Kidney (tissue), 14 donors: ENCODE results near the gene ACBD6. TPM values are rescaled to one million over a fixed set of nuclear protein-coding genes. Genes with fewer than 3 reads are reported as not detected.
A peak's percentile ranks its signal among the peaks of the same experiment; 100 is the strongest.

Experiments used
- DNase-seq, 5 donors: peaks; one replicate each; pipeline ENCODE4 v3.0.0-alpha.2; 2013 to 2020
- FAIRE-seq: peaks from 2 replicates; lab custom pipeline; 2012; peaks lifted over from hg19 to GRCh38; lab: Jason Lieb, UNC
- H3K27ac ChIP-seq, 2 donors: one replicate each; pipeline ENCODE4 v1.7.0; 2013; ENCODE audit warnings: low read depth in 2 of 2, low read length in 2 of 2, inconsistent platforms in 1 of 2
- H3K27me3 ChIP-seq: one replicate; pipeline ENCODE4 v1.7.1; 2013; ENCODE audit warnings: low read length, inconsistent platforms; ENCODE audit not compliant: control insufficient read depth, insufficient read depth
- H3K36me3 ChIP-seq, 3 donors: one replicate each; pipeline versions ENCODE4 v1.7.0 to v1.7.1; 2013; ENCODE audit warnings: low read length in 3 of 3, control low read depth in 1 of 3, inconsistent platforms in 1 of 3; ENCODE audit not compliant: insufficient read depth in 3 of 3, control insufficient read depth in 2 of 3
- H3K4me1 ChIP-seq, 3 donors: one replicate each; pipeline versions ENCODE4 v1.7.0 to v1.7.1; 2013; ENCODE audit warnings: low read length in 3 of 3, inconsistent platforms in 1 of 3, low read depth in 1 of 3; ENCODE audit not compliant: control insufficient read depth in 2 of 3, insufficient read depth in 2 of 3
- H3K4me3 ChIP-seq, 3 donors: one replicate each; pipeline versions ENCODE4 v1.7.0 to v1.8.1; 2013; ENCODE audit warnings: low read length in 3 of 3, control low read depth in 1 of 3, inconsistent platforms in 1 of 3
- H3K9ac ChIP-seq, 3 donors: one replicate each; pipeline versions ENCODE4 v1.7.0 to v1.7.1; 2013; ENCODE audit warnings: low read length in 3 of 3, control low read depth in 1 of 3, inconsistent platforms in 1 of 3
- H3K9me3 ChIP-seq, 3 donors: one replicate each; pipeline versions ENCODE4 v1.7.0 to v1.7.1; 2013; ENCODE audit warnings: low read length in 3 of 3, control low read depth in 1 of 3, inconsistent platforms in 1 of 3; ENCODE audit not compliant: control insufficient read depth in 2 of 3, insufficient read depth in 1 of 3
- intact Hi-C: fragments of 100-400 bp; cut with DNase I; formaldehyde crosslinking; loops from one replicate; pipeline ENCODE4 v1.11.1; 2022
- polyA plus RNA-seq: library from polyadenylated mRNA; stranded (reverse); fragments of 350-450 nt; fragmentation: Illumina TruSeq; extraction: RNeasy Lipid Tissue Mini Kit (QIAGEN cat#74804); gene quantifications from one replicate; pipeline ENCODE4 v1.2.3, GENCODE V29; 2014; ENCODE audit warnings: low read depth, low replicate concordance; ENCODE audit not compliant: insufficient read depth
- total RNA-seq: library from RNA; stranded (reverse); fragmentation: NEBNext Ultra II Directional; extraction: Animal tissue kit (Norgen Biotek cat#: 25700); gene quantifications from one replicate; pipeline ENCODE4 v1.2.1, GENCODE V29; 2021
- TF ChIP-seq, protein P1 (sequence below): IDR thresholded peaks from 3 replicates; pipeline ENCODE4 v1.5.1; 2012; ENCODE audit warnings: mild to moderate bottlenecking, moderate library complexity, borderline replicate concordance; ENCODE audit not compliant: insufficient read depth; ENCODE audit errors: extremely low read depth
- donor health status: control.
- donor health status: control.
- donor health status: control.
- donor health status: control.
- donor health status: control.
- donor health status: DM: yes; HTN: yes; CAD: no.
- donor health status: Normal renal cell carcinoma (clear cell type).

The ACBD6 gene
- total and polyA plus RNA-seq, 2 donors from 2014 or later = 30.9 to 36.4 TPM

DNA sequence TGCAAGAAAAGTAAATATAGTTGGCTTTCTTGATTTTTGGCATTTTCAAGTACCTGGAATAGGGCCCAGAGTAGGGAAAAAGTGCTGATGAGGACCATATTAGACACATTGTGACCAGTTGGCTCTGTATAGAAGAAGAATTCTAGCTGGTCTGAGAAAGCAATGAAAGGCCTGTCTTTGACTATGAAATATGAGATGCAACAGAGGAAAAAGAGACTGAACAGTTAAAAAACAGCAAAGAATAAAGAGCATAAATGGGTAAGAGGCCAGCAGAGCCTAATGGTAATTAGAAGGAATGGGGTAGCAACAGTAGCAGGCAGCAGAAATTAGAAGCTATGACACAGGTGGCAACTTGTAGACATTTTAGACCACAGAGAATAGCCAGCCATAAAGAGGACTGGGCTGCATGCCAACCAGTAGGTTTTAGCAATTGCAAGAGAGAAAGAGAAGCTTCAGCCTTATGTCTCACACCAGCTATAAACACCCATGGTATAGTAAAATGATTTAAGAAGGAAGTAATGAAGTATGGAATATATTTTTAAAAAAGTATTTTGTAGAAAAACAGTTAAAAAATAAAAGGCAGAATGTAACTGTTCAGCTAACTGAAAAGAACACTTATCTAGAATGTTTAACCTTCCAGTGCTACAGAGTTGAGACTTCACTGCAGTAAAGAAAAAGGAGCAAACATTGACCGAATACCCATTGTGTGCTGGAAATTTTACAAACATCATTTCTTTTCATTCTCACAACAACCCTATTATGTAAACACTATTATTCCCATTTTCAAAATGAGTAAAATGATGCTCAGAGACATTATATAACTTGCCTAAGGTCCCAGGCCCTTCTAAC is 158.2 kb downstream of the ACBD6 start:
- FAIRE-seq = no peak
- Histone ChIP-seq H3K9ac (no peak overlapping the region), H3K4me3 (no peak overlapping the region), H3K27me3 (no peaks in the 10 kb centered on the region), H3K36me3 (no peaks in the 10 kb centered on the region), H3K9me3 (no peaks in the 10 kb centered on the region), H3K27ac (no peak overlapping the region), H3K4me1 (no peaks in the 10 kb centered on the region)
- peak in 1 of 5 donors; percentile 12 for DNase-seq
- intact Hi-C loops = no loop called here
- TF ChIP-seq, protein P1, sequence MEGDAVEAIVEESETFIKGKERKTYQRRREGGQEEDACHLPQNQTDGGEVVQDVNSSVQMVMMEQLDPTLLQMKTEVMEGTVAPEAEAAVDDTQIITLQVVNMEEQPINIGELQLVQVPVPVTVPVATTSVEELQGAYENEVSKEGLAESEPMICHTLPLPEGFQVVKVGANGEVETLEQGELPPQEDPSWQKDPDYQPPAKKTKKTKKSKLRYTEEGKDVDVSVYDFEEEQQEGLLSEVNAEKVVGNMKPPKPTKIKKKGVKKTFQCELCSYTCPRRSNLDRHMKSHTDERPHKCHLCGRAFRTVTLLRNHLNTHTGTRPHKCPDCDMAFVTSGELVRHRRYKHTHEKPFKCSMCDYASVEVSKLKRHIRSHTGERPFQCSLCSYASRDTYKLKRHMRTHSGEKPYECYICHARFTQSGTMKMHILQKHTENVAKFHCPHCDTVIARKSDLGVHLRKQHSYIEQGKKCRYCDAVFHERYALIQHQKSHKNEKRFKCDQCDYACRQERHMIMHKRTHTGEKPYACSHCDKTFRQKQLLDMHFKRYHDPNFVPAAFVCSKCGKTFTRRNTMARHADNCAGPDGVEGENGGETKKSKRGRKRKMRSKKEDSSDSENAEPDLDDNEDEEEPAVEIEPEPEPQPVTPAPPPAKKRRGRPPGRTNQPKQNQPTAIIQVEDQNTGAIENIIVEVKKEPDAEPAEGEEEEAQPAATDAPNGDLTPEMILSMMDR = no peak

DNA sequence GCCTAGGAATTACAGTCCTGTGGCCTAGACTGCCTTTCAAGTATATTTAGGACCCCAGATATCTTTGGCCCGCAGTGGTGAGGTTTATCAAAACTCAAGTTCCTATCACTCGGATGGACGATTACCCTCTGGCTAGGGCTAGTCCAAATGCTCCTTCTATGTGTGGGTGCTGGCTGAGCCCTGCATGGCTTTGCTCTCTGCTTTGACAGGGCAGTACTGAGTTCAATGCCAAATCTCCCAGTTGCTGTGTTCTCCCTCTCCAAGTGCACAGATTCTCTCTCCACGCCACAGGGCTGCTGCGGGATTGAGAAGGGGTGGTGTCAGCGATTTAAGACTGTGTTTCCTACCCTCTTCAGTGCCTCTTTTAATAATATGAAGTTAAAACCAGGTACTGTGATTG is 175.3 kb downstream of the ACBD6 start:
- Histone ChIP-seq H3K4me3 (no peak overlapping the region), H3K4me1 (no peaks in the 10 kb centered on the region), H3K27ac (no peak overlapping the region), H3K27me3 (no peaks in the 10 kb centered on the region), H3K9me3 (no peaks in the 10 kb centered on the region), H3K36me3 (no peaks in the 10 kb centered on the region), H3K9ac (no peak overlapping the region)
- no peak for DNase-seq
- no peak for FAIRE-seq
- TF ChIP-seq, protein P1 = no peak
- intact Hi-C loops = no loop called here

GRCh38 chr1:180312926-180313325 is 189.5 kb downstream of the ACBD6 start:
- intact Hi-C loops = no loop called here
- FAIRE-seq (no peak), DNase-seq (no peak)
- H3K4me1 ChIP-seq = peaks cover 0 to 5% (median 0%) of the 10 kb centered on the region in 3 donors
- no peaks in the 10 kb centered on the region for H3K27me3 ChIP-seq
- TF ChIP-seq, protein P1 = no peak
- H3K27ac ChIP-seq = no peak overlapping the region
- no peaks in the 10 kb centered on the region for H3K9me3 ChIP-seq
- no peak overlapping the region for H3K9ac ChIP-seq
- H3K36me3 ChIP-seq = no peaks in the 10 kb centered on the region
- H3K4me3 ChIP-seq = no peak overlapping the region
